MM.1S (cell line): Measurements from ENCODE around the gene PRKCZ.

Source experiments
- DNase-seq: peaks from one replicate; pipeline ENCODE4 v3.0.0-alpha.2; 2015
- H2AFZ ChIP-seq: fragments of 300-600 bp; sonication (generic); 2 replicates; pipeline ENCODE4 v1.6.0; 2016; ENCODE audit warnings: antibody characterized with exemption, low read length
- H3F3A ChIP-seq: fragments of 300-600 bp; sonication (generic); 2 replicates; pipeline ENCODE4 v1.6.1; 2016; ENCODE audit warnings: mild to moderate bottlenecking, antibody characterized with exemption, low read length, moderate library complexity, mixed read lengths; ENCODE audit not compliant: insufficient read depth
- H3K27ac ChIP-seq: fragments of 300-600 bp; sonication (generic); 2 replicates; pipeline ENCODE4 v1.5.1; 2016; ENCODE audit warnings: mild to moderate bottlenecking, low read length
- H3K27me3 ChIP-seq: fragments of 300-600 bp; sonication (generic); replicated peaks from 2 replicates; pipeline ENCODE4 v1.6.0; 2016; ENCODE audit warnings: low read length; ENCODE audit not compliant: insufficient read depth
- H3K36me3 ChIP-seq: fragments of 300-600 bp; sonication (generic); replicated peaks from 2 replicates; pipeline ENCODE4 v1.6.1; 2016; ENCODE audit warnings: mild to moderate bottlenecking, low read length, mixed read lengths; ENCODE audit not compliant: insufficient read depth
- H3K4me1 ChIP-seq: fragments of 300-600 bp; sonication (generic); 2 replicates; pipeline ENCODE4 v1.6.1; 2016; ENCODE audit warnings: low read length, mixed read lengths
- H3K4me2 ChIP-seq: fragments of 300-600 bp; sonication (generic); 2 replicates; pipeline ENCODE4 v1.6.0; 2016; ENCODE audit warnings: low read depth, low read length
- H3K4me3 ChIP-seq: fragments of 300-600 bp; sonication (generic); 2 replicates; pipeline ENCODE4 v1.5.1; 2016; ENCODE audit warnings: low read length, mixed read lengths
- H3K79me2 ChIP-seq: fragments of 300-600 bp; sonication (generic); 2 replicates; pipeline ENCODE4 v1.6.1; 2016; ENCODE audit warnings: mixed run types, low read length, mixed read lengths
- H3K9ac ChIP-seq: fragments of 300-600 bp; sonication (generic); 2 replicates; pipeline ENCODE4 v1.6.1; 2016; ENCODE audit warnings: low read length, mixed read lengths
- H3K9me2 ChIP-seq: fragments of 300-600 bp; sonication (generic); replicated peaks from 2 replicates; pipeline ENCODE4 v1.6.1; 2016; ENCODE audit warnings: mild to moderate bottlenecking, low read length, mixed read lengths; ENCODE audit not compliant: insufficient read depth
- H3K9me3 ChIP-seq: fragments of 300-600 bp; sonication (generic); replicated peaks from 2 replicates; pipeline ENCODE4 v1.6.1; 2016; ENCODE audit warnings: mild to moderate bottlenecking, low read length, mixed read lengths; ENCODE audit not compliant: insufficient read depth
- H4K20me1 ChIP-seq: fragments of 300-600 bp; sonication (generic); 2 replicates; pipeline ENCODE4 v1.6.1; 2016; ENCODE audit warnings: mild to moderate bottlenecking, low read length, moderate library complexity, mixed read lengths; ENCODE audit not compliant: insufficient read depth
- EZH2 ChIP-seq: fragments of 300-600 bp; sonication (generic); optimal IDR thresholded peaks from 2 replicates; pipeline ENCODE3; 2017; ENCODE audit warnings: low read depth, mild to moderate bottlenecking, antibody characterized with exemption, low read length, mixed read lengths
- EZH2phosphoT487 ChIP-seq: fragments of 300-600 bp; sonication (generic); IDR thresholded peaks from 2 replicates; pipeline ENCODE4 v1.6.1; 2018; ENCODE audit warnings: antibody characterized with exemption, low read length
- TF ChIP-seq, protein P1 (sequence below): fragments of 300-600 bp; sonication (generic); IDR thresholded peaks from 2 replicates; pipeline ENCODE4 v1.5.1; 2016; ENCODE audit warnings: antibody characterized with exemption, low read length, mixed read lengths

Gene PRKCZ

DNA sequence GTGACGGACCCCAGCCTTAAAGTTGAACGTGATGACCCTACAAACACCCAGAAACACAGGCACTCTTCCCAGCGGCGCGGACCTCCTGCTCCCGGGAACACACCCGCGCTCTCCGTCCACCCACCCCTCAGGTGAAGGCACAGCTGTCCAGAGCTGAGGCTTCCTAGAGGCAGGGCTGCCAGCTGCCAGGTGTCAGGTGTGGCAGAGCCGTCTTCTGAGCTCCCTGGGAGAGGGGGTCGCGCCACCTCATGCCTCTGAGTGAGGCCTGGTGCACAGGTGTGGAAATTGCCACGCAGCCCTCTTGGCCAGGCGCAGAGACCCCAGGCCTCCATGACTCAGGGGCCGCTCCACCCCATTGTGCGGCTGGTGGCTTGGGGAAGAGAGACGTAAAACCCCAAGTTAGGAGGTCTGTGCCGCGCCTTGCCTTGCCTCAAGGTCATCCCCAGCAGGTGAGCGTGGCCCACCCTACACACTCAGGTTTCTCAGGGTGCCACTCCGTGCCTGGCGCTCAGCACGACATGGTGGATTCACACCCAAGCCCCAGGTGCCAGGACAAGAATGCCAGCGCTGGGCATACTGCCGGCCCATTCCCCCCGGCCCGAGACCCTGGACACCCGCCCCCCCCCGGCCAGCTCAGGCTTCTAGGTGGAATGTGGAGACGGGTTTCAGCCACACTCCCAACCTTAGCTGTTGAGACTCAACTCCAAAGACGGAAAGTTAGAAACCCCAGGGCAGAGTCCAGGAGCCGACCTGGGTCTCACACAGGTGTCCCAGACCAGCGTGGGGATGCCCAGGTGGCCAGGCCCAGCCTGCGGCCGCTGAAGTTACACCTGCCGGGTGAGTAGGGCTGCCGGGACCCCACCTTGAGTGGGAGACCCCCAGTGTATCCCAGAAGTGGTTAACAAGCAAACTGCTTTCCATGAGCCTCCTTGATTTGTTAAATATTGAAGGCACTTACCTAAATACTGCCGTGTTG lies 136.0 kb downstream of the PRKCZ start:
- H3K9me2 ChIP-seq: no peaks in the 10 kb centered on the region
- no peak overlapping the region for H2AFZ ChIP-seq
- TF ChIP-seq EZH2 (no peak), EZH2phosphoT487 (no peak)
- TF ChIP-seq, protein P1, sequence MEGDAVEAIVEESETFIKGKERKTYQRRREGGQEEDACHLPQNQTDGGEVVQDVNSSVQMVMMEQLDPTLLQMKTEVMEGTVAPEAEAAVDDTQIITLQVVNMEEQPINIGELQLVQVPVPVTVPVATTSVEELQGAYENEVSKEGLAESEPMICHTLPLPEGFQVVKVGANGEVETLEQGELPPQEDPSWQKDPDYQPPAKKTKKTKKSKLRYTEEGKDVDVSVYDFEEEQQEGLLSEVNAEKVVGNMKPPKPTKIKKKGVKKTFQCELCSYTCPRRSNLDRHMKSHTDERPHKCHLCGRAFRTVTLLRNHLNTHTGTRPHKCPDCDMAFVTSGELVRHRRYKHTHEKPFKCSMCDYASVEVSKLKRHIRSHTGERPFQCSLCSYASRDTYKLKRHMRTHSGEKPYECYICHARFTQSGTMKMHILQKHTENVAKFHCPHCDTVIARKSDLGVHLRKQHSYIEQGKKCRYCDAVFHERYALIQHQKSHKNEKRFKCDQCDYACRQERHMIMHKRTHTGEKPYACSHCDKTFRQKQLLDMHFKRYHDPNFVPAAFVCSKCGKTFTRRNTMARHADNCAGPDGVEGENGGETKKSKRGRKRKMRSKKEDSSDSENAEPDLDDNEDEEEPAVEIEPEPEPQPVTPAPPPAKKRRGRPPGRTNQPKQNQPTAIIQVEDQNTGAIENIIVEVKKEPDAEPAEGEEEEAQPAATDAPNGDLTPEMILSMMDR: no peak
- peaks cover 34% of the 10 kb centered on the region for H3K27me3 ChIP-seq
- H3K4me1 ChIP-seq: no peaks in the 10 kb centered on the region
- H3K9me3 ChIP-seq: no peaks in the 10 kb centered on the region
- H3K4me2 ChIP-seq: no peak overlapping the region
- H3K36me3 ChIP-seq: no peaks in the 10 kb centered on the region
- no peaks in the 10 kb centered on the region for H4K20me1 ChIP-seq
- no peak for DNase-seq
- H3K9ac ChIP-seq: no peak overlapping the region
- no peak overlapping the region for H3K27ac ChIP-seq
- no peaks in the 10 kb centered on the region for H3K79me2 ChIP-seq
- H3K4me3 ChIP-seq: no peak overlapping the region
- no peaks in the 10 kb centered on the region for H3F3A ChIP-seq

GRCh38 chr1:2186901-2187300 lies 136.7 kb downstream of the PRKCZ start:
- no peaks in the 10 kb centered on the region for H3K9me2 ChIP-seq
- H3K4me3 ChIP-seq: no peak overlapping the region
- H3K36me3 ChIP-seq: no peaks in the 10 kb centered on the region
- H3K79me2 ChIP-seq: no peaks in the 10 kb centered on the region
- H4K20me1 ChIP-seq: no peaks in the 10 kb centered on the region
- DNase-seq: no peak
- H3K4me2 ChIP-seq: no peak overlapping the region
- H3K27me3 ChIP-seq: peaks cover 28% of the 10 kb centered on the region
- no peak for TF ChIP-seq EZH2phosphoT487
- TF ChIP-seq, protein P1: no peak
- no peak for TF ChIP-seq EZH2
- H3K9me3 ChIP-seq: no peaks in the 10 kb centered on the region
- H3K9ac ChIP-seq: no peak overlapping the region
- H3K27ac ChIP-seq: no peak overlapping the region
- no peak overlapping the region for H2AFZ ChIP-seq
- no peaks in the 10 kb centered on the region for H3F3A ChIP-seq
- no peaks in the 10 kb centered on the region for H3K4me1 ChIP-seq

DNA sequence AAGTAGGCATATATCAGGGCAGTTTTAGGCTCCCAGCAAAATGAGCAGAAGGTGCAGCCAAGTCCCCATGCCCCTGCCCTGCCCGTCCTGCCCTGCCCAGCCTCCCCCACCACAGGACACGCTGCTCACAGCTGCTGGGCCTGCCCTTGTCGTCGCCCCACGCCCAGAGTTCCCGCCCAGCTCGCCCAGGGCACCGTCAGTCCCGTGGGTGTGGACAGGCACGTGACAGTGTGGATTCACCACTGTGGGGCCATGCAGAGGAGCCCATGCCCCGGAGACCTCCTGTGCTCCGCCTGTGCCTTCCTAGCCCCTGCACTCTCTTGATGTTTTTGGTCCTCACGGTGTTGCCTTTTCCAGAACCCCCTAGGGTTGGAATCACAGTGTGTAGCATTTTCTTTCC lies 137.4 kb downstream of the PRKCZ start:
- Histone ChIP-seq H3K4me1 (no peaks in the 10 kb centered on the region), H3K79me2 (no peaks in the 10 kb centered on the region), H3K27ac (no peak overlapping the region), H3K36me3 (no peaks in the 10 kb centered on the region), H2AFZ (no peak overlapping the region), H3K9me2 (no peaks in the 10 kb centered on the region), H3K9me3 (no peaks in the 10 kb centered on the region), H3K4me3 (no peak overlapping the region), H4K20me1 (no peaks in the 10 kb centered on the region), H3K27me3 (peaks cover 21% of the 10 kb centered on the region), H3K9ac (no peak overlapping the region), H3K4me2 (no peak overlapping the region), H3F3A (no peaks in the 10 kb centered on the region)
- TF ChIP-seq EZH2phosphoT487: no peak
- TF ChIP-seq EZH2: no peak
- TF ChIP-seq, protein P1: no peak
- DNase-seq: no peak
